Stimulated activated naive CD8-positive, alpha-beta T cell treated with anti-CD3 and anti-CD28 coated beads, Interleukin-15, amount 100 ng/mL, for 72 hours (primary cell): ENCODE results near the gene ATP5MC3.
"Not testable (repeated sequence)": the region's sequence is repeated elsewhere in the genome, so short reads cannot be mapped to it uniquely, and the experiment has no call there.

ENCODE experiments used
- ATAC-seq: fragments of 150-1000 bp; cut with Tn5 transposase; 2 replicates; pipeline ENCODE4 v1.10.0; 2021; ENCODE audit warnings: mild to moderate bottlenecking, moderate library complexity
- DNase-seq, 2 donors: peaks; one replicate each; pipeline ENCODE4 v3.0.0; 2021 to 2022
- H3K27ac Mint-ChIP-seq, 2 donors: one replicate each; pipeline ENCODE4 v1.8.0; 2022; ENCODE audit warnings: mild to moderate bottlenecking in 2 of 2, mixed read lengths in 2 of 2, moderate library complexity in 2 of 2
- H3K27me3 Mint-ChIP-seq: one replicate; pipeline ENCODE4 v1.8.0; 2022; ENCODE audit warnings: mixed read lengths
- H3K4me1 Mint-ChIP-seq: one replicate; pipeline ENCODE4 v1.8.0; 2022; ENCODE audit warnings: mild to moderate bottlenecking, mixed read lengths
- H3K4me3 Mint-ChIP-seq, 2 donors: one replicate each; pipeline ENCODE4 v1.8.0; 2022; ENCODE audit warnings: mild to moderate bottlenecking in 2 of 2, mixed read lengths in 2 of 2, moderate library complexity in 1 of 2
- H3K9me3 Mint-ChIP-seq, 2 donors: one replicate each; pipeline ENCODE4 v1.8.0; 2022; ENCODE audit warnings: mixed read lengths in 2 of 2

Gene ATP5MC3

DNA sequence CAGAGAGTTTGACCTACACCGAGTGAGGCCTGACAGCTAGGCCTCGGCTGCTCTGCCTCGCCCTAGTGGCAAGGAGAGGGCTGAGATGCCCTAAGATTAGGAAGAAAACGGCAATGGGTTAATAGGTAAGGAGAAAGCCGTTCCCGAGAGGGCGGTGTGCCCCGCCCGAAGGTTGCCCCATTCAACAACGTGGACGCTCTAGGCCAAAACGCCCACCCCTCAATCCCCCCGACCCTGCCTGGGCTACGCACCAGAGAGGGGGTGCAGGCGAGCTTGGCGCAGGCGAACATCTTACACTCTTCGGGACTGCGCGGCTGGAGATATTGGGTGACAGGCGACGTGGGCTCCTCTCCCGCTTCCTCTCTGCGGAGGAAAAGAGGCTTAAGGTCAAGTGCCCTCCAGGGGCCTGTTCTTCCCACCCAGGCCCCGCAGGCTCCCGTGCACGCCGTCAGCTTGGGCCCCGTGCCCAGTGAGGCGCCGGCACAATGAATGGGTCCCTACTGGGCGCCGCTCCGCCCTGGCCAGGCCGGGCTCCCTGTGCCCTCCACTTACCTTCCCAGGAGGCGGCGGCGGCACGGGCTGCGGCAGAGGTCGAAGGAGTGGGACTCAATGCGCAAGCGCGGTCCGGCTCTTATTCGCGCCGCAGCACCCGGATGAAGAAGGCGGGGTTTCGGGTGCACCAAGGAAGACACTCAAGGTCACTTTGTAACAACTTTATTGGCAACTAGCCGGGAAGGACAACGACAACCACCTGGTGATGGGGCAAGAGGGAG lies at the start of gene ATP5MC3:
Gene ATP5MC3 (minus strand): TSS at position 607 of the 773 bp plus-strand sequence. CDS start 317 bp downstream, at position 290.
- Mint-ChIP-seq H3K4me3 (peak within 1 kb of the TSS; percentile 89 to 95), H3K9me3 (peaks cover 0 to 6% of the 10 kb centered on the region in 2 donors), H3K27ac (peak within 1 kb of the TSS; percentile 98 to 99), H3K4me1 (peaks cover 35% of the 10 kb centered on the region), H3K27me3 (no peaks in the 10 kb centered on the region)
- ATAC-seq (peak; percentile 95), DNase-seq (peak; percentile 90 to 95)

DNA sequence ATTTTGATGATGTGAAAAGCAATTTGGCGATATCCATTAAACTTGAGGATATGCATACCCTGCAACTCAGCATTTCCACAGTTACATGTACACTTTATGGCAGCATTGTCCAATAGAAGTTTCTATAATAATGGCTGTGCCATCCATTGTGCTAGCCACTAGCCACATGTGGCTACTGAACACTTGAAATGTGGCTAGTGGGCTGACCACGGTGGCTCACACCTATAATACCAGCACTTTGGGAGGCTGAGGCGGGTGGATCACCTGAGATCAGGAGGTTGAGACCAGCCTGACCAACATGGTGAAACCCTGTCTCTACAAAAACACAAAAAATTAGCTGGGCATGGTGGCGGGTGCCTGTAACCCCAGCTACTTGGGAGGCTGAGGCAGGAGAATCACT lies 47.1 kb upstream of the ATP5MC3 start:
- peaks cover 13% of the 10 kb centered on the region for H3K27me3 Mint-ChIP-seq
- not testable (repeated sequence) for H3K27ac Mint-ChIP-seq, H3K9me3 Mint-ChIP-seq, H3K4me3 Mint-ChIP-seq
- DNase-seq (peak in 1 of 2 donors; percentile 49), ATAC-seq (peak; percentile 65)
- H3K4me1 Mint-ChIP-seq: peaks cover 12% of the 10 kb centered on the region

DNA sequence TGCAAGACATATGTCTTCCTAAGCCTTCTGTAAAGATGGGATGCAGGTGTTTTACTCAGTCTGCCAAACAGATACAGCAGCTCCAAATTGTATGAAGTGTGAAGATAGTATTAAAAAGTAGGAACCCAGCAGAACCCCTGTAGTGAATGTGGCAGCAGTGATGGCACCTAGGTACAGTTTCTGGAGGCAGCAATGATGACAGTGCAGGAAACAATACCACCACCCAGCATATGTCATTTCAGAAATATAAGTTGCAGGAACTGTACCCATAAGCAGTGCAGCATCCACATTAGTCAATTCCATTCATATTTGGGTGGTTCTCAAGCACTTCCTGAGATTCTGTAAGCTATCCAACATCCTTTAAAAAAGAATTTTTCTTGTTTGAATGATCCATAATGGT lies 46.7 kb upstream of the ATP5MC3 start:
- peaks cover 11% of the 10 kb centered on the region for H3K4me1 Mint-ChIP-seq
- no peaks in the 10 kb centered on the region for H3K9me3 Mint-ChIP-seq
- no peak overlapping the region for H3K27ac Mint-ChIP-seq
- H3K4me3 Mint-ChIP-seq: no peak overlapping the region
- peaks cover 17% of the 10 kb centered on the region for H3K27me3 Mint-ChIP-seq
- no peak for DNase-seq
- ATAC-seq: peak; percentile 79

DNA sequence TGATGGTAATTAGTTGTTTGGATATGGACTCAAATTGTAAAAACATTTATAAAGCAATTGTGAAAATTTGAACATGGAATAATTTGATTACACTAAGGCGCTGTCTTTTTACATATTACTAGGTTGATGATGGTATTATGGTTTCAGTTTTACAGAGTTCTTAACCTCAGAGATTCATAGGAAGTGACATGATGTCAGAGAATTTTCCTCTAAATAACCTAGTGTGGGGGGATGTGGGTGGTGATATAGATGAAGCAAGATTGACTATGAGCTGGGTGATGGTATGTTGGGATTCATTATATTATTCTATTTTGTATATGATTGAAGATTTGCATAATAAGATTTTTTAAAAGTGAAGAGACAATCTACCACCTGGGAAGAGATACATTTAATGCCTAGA lies 45.9 kb upstream of the ATP5MC3 start:
- Mint-ChIP-seq H3K9me3 (no peaks in the 10 kb centered on the region), H3K4me3 (no peak overlapping the region), H3K4me1 (peaks cover 11% of the 10 kb centered on the region), H3K27me3 (peaks cover 22% of the 10 kb centered on the region), H3K27ac (no peak overlapping the region)
- ATAC-seq (peak; percentile 92), DNase-seq (no peak)

DNA sequence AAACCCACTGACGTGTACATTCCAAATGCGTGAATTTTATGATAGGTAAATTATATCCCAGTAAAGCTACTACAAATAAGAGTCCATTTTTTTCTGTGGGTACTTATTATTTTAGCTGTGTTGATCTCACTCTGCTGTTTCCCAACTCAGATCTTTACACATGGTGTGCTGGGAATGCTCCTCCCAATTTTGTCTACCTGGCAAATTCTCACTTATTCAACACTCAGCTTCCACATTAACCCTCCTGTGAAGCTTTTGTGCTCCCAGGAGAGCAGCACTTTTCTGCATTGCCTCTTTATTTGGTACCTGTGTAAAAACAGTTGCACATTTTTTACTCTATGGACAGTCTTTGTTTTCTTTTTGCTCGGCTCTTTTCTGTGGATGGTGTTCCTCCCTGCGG lies 38.6 kb upstream of the ATP5MC3 start:
- H3K9me3 Mint-ChIP-seq: no peaks in the 10 kb centered on the region
- ATAC-seq (no peak), DNase-seq (no peak)
- H3K4me1 Mint-ChIP-seq: no peaks in the 10 kb centered on the region
- H3K27me3 Mint-ChIP-seq: peaks cover 33% of the 10 kb centered on the region
- H3K27ac Mint-ChIP-seq: no peak overlapping the region
- no peak overlapping the region for H3K4me3 Mint-ChIP-seq

DNA sequence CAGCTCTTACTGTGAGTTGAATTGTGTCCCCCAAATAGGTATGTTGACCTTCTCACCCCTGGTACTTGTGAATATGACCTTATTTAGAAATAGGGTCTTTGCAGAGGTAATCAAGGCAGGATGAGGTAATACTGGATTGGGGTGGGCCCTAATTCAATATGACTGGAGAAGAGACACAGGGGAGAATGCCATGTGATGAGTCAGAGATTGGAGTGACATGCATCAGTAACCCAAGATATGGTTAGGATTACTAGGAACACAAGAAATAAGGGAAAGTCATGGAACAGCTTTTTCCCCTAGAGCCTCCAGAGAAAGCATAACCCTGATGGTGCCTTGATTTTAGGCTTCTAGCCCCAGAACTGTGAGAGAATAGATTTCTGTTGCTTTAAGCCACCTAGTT lies 37.0 kb upstream of the ATP5MC3 start:
- Mint-ChIP-seq H3K9me3 (no peaks in the 10 kb centered on the region), H3K27me3 (peaks cover 26% of the 10 kb centered on the region), H3K27ac (no peak overlapping the region), H3K4me1 (no peaks in the 10 kb centered on the region), H3K4me3 (no peak overlapping the region)
- DNase-seq: no peak
- ATAC-seq: no peak

DNA sequence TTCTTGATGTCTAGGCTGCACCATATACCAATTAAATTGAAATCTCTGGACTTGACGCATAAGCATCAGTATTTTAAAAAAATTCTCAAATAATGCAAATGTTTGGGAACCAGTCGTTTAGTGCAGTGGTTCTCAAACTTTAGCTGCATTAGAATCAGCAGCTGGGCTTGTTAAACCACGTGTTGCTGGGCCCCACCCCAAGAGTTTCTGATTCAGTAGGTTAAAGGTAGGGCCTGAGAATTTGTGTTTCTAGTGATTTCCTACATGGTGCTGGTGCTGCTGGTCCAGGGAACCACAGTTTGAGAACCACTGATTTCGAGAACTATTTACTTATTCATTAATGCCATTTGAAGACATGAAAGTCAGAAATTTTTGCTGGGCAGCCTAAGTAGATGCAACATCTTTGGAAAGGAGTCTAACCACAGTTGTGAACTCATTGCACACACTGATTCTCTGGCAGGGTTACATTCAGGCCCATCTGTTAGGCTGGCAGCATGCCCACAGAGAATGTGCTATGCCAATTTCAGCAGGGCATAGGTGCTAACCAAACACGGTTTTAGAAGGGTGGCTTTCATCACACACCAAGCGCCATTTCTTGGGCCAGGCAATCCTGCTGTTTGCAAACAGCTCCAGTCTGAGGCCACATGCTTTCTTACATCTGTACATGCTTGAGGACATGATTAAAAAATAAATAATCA lies 26.4 kb upstream of the ATP5MC3 start:
- ATAC-seq (no peak), DNase-seq (no peak)
- H3K27me3 Mint-ChIP-seq: peaks cover 8% of the 10 kb centered on the region
- H3K9me3 Mint-ChIP-seq: no peaks in the 10 kb centered on the region
- no peak overlapping the region for H3K27ac Mint-ChIP-seq
- H3K4me3 Mint-ChIP-seq: no peak overlapping the region
- H3K4me1 Mint-ChIP-seq: peaks cover 4% of the 10 kb centered on the region

DNA sequence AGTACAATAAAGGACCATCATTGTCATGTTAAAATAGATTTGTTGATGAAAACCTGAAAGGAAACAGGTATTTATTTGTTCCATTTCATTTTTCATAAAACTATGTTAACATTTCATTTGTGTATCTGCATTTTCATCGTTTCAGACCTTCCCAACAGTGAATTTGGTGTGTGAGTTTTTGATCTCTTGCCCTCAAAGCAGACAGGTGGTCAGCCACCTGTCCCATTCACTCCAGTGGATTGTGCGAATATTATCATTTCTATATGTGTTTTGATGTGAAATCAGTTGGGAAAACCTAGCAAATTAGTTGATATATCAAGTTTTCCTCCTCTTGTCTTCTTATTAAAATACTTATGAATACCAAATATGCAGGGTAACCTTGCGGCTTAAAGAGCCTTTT lies 25.4 kb upstream of the ATP5MC3 start:
- ATAC-seq (no peak), DNase-seq (no peak)
- H3K4me1 Mint-ChIP-seq: peaks cover 4% of the 10 kb centered on the region
- H3K27ac Mint-ChIP-seq: no peak overlapping the region
- no peak overlapping the region for H3K4me3 Mint-ChIP-seq
- H3K27me3 Mint-ChIP-seq: peaks cover 8% of the 10 kb centered on the region
- H3K9me3 Mint-ChIP-seq: no peaks in the 10 kb centered on the region

DNA sequence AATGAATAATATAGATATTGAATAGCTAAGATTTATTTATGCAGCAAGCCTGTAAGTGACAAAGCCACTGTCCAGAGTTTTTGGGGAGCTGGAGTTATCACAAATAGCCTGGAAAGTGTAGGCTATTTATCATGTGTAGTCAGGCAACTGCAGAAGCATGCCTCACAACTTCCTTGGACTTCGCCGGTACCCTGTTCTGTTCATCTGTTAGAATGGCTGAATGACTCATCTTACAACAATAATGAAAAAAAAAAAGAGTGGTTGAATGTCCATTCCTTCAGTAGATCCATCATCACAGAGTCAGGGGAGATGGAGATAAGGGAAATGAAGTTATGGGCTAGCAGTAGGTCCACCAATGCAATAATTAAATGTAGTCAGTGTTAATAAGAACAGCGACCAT lies 24.0 kb upstream of the ATP5MC3 start:
- Mint-ChIP-seq H3K9me3 (no peaks in the 10 kb centered on the region), H3K4me3 (no peak overlapping the region), H3K27ac (no peak overlapping the region), H3K27me3 (no peaks in the 10 kb centered on the region), H3K4me1 (peaks cover 4% of the 10 kb centered on the region)
- no peak for DNase-seq
- ATAC-seq: no peak

DNA sequence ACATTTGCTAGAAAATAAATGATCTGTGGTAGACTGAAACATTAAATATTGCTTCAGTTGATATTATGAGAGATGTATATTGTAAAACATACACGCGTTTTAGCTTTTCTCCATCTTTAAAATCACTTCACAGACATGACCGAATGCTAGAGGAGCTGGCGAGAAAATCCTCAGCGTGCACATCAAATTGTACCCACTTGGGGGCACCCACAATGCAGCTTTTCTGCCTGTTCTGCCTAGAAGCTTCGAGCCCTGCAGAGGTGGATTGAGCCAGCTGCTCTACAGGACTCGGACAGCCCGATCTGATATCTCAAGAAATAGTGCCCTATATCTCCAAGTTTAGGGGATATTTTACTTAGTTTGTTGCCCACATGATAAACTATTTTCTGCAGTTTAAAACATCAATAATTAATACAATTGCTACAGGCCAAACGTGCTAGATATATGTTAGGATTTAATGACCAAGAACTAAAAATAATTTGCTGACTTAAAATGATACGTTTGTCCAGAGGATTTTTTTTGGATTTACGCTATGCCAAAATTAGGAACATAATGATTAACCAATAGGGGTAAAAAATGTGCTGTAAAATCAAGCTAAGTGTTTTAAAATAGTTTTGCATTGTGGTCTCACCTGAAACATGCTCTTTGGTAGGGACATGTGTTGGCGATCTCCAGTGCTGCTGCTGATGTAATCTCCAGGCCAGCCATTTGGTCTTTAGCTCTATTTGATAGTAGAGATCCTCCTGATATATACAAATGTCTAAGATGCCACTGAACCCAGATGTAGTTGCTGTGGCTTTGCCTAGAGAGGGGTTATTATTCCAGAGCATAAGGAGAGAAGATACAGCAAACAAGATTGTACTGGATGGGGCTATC lies 22.3 kb upstream of the ATP5MC3 start:
- Mint-ChIP-seq H3K9me3 (no peaks in the 10 kb centered on the region), H3K27ac (no peak overlapping the region), H3K27me3 (peaks cover 11% of the 10 kb centered on the region), H3K4me3 (no peak overlapping the region), H3K4me1 (peaks cover 4% of the 10 kb centered on the region)
- DNase-seq (peak; percentile 39 to 52), ATAC-seq (peak; percentile 91)

DNA sequence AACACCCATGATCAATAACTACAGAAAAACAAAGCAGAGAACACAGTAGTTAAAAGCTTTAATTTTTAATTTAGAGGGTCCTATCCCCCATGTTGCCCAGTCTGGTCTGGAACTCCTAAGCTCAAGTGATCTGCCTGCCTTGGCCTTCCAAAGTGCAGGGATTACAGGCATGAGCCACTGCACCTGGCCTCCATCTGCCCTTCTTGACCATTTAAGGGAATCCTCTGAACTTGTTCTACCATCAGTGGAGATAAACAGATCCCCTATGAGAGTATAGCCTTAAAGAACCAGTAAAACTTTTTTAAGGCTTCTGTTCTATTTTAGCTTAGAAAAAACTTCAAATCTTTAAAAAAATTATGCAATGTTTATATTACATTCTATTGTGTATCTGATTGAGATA lies 13.5 kb upstream of the ATP5MC3 start:
- DNase-seq (no peak), ATAC-seq (no peak)
- H3K9me3 Mint-ChIP-seq: no peaks in the 10 kb centered on the region
- H3K4me3 Mint-ChIP-seq: no peak overlapping the region
- peaks cover 29% of the 10 kb centered on the region for H3K27me3 Mint-ChIP-seq
- no peaks in the 10 kb centered on the region for H3K4me1 Mint-ChIP-seq
- no peak overlapping the region for H3K27ac Mint-ChIP-seq

DNA sequence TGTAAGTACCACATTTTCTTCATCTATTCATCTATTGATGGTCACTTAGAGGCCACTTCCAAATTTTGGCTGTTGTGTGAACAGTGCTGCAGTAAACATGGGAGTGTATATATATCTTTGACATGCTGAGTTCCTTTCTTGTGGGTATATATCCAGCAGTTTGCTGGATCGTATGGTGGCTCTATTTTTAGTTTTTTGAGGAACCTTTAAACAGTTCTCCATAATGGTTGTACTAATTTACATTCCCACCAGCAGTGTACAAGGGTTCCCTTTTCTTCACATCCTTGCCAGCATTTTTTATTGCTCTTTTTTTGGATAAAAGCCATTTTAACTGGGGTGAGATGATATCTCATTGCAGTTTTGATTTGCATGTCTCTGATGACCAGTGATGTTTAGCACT lies 7.3 kb upstream of the ATP5MC3 start:
- no peak for ATAC-seq
- Mint-ChIP-seq H3K27ac (no peak overlapping the region), H3K27me3 (peaks cover 14% of the 10 kb centered on the region)

DNA sequence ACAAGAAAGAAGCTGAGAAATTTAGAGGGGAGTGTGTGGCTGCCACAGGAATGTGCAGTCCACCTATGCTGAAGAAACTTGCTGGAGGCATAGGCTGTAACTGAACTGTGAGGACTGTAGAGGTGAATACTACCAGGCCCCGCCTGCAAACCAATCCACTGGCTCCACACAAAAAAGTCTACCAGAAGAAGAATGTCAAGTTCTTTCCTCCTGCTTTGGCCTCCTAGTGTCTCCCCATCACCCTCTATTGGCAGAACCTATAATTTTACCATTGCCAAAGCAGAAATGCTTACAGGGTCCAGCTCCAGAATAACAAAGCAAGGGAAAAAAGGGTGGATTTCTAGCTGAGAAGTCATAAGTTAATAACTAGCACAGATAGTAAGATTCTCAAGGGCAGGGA lies 5.9 kb upstream of the ATP5MC3 start:
- ATAC-seq (peak; percentile 82), DNase-seq (peak; percentile 18 to 19)
- no peaks in the 10 kb centered on the region for H3K9me3 Mint-ChIP-seq
- H3K4me3 Mint-ChIP-seq: no peak overlapping the region
- peaks cover 14% of the 10 kb centered on the region for H3K27me3 Mint-ChIP-seq
- no peak overlapping the region for H3K27ac Mint-ChIP-seq
- H3K4me1 Mint-ChIP-seq: no peaks in the 10 kb centered on the region

More for the DNA sequence above, 7.3 kb upstream of the ATP5MC3 start:
- no peak overlapping the region for H3K4me3 Mint-ChIP-seq
- DNase-seq: no peak
- H3K4me1 Mint-ChIP-seq: no peaks in the 10 kb centered on the region
- no peaks in the 10 kb centered on the region for H3K9me3 Mint-ChIP-seq

DNA sequence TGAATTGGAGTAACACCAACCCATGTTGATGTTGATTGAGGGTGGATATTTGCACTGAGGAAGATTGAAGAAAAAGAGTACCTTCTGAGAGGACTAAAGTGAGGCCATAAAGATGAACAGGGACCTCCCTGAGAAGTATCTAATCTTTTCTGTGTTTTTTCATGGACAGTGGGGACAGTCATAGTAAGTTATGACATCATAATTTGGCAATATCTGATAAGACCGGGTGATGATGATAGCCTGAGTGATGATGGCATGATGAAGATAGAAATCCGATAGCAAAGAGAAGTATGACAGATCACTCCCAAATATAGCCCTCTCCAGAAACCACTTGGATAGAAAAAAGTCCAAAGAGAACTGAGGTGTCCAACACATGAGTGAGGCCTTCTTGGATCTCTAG lies 2.2 kb upstream of the ATP5MC3 start:
- no peak overlapping the region for H3K27ac Mint-ChIP-seq
- peaks cover 0 to 6% of the 10 kb centered on the region in 2 donors for H3K9me3 Mint-ChIP-seq
- peaks cover 23% of the 10 kb centered on the region for H3K4me1 Mint-ChIP-seq
- DNase-seq (no peak), ATAC-seq (no peak)
- H3K4me3 Mint-ChIP-seq: no peak overlapping the region
- peaks cover 4% of the 10 kb centered on the region for H3K27me3 Mint-ChIP-seq

DNA sequence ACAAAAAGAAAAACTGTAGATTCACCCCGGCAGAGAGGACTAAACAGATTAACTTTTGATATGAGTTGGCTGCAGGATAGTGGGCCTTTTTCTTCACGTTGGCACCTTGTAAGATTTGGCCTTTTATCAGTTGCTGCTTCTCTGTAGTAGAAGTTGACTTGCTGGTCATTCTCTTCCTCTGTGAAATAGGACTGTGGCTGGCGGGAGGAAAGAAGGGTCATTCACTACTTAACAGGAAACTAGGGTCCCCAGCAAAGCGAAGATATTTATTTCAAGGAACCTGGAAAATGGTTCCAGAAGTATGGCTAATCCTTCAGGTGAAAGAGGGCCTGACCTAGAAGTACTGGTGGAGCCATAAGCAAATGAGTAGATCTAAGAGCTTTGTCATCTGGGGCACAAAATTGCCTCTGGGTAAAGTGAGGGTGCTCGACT lies 383 bp upstream of the ATP5MC3 start:
- no peak for DNase-seq
- H3K4me1 Mint-ChIP-seq: peaks cover 30% of the 10 kb centered on the region
- H3K9me3 Mint-ChIP-seq: peaks cover 0 to 6% of the 10 kb centered on the region in 2 donors
- no peak for ATAC-seq
- peak overlapping the region; percentile 98 to 99 for H3K27ac Mint-ChIP-seq
- H3K4me3 Mint-ChIP-seq: peak overlapping the region; percentile 89 to 95
- no peaks in the 10 kb centered on the region for H3K27me3 Mint-ChIP-seq
